ENCODE data around the gene ZP2. TPM values are rescaled to one million over a fixed set of nuclear protein-coding genes. Genes with fewer than 3 reads are reported as not detected.

Gene ZP2
- total and polyA plus RNA-seq, 11 donors, result not detected

DNA sequence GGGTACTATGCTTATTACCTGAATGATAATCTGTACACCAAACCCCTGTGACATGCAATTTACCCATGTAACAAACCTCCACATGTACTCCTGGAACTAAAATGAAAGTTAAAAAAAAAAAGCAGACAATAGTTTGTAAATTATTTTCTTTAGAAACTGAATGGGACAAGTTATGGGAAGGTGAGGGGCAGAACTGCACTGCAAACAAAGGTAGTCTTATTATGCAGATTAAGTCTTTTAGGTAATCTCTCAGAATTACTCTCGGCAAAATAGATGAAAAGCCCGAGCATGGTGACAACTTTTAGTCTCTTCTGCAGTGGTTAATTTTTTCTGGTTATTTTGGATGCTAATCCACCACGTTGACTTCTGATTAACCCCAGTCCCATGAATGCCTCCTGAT is 27.4 kb downstream of the ZP2 start:
- no peak for DNase-seq
- H3K4me3 ChIP-seq, result no peak overlapping the region
- H3K4me1 ChIP-seq, result peaks cover 0 to 8% (median 4%) of the 10 kb centered on the region in 12 donors
- WGBS, 4 donors, result 69 to 84% (median 80%) methylated on average over 3 of the region's 3 CpGs
- no peak for ATAC-seq
- peaks cover 0 to 5% (median 0%) of the 10 kb centered on the region in 12 donors for H3K9me3 ChIP-seq
- H3K27me3 ChIP-seq, result no peaks in the 10 kb centered on the region
- no peak overlapping the region for H3K27ac ChIP-seq
- intact Hi-C loops (cut with DNase I), result loop anchor here in 3 of 10 donors (10.0 kb wide), 3 partner anchors 371 to 1491 kb away; no protein-coding TSS in a partner anchor
- TF ChIP-seq, protein P1, sequence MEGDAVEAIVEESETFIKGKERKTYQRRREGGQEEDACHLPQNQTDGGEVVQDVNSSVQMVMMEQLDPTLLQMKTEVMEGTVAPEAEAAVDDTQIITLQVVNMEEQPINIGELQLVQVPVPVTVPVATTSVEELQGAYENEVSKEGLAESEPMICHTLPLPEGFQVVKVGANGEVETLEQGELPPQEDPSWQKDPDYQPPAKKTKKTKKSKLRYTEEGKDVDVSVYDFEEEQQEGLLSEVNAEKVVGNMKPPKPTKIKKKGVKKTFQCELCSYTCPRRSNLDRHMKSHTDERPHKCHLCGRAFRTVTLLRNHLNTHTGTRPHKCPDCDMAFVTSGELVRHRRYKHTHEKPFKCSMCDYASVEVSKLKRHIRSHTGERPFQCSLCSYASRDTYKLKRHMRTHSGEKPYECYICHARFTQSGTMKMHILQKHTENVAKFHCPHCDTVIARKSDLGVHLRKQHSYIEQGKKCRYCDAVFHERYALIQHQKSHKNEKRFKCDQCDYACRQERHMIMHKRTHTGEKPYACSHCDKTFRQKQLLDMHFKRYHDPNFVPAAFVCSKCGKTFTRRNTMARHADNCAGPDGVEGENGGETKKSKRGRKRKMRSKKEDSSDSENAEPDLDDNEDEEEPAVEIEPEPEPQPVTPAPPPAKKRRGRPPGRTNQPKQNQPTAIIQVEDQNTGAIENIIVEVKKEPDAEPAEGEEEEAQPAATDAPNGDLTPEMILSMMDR (IDR thresholded peaks at IDR 0.05), result no peak
- no peak for TF ChIP-seq POLR2A (IDR thresholded peaks at IDR 0.05)
- H3K36me3 ChIP-seq, result peaks cover 0 to 46% (median 31%) of the 10 kb centered on the region in 9 donors

- DNase-seq, result no peak
- H3K36me3 ChIP-seq, result peaks cover 0 to 87% (median 59%) of the 10 kb centered on the region in 9 donors
- no peak for TF ChIP-seq POLR2A (IDR thresholded peaks at IDR 0.05)
- TF ChIP-seq, protein P1 (IDR thresholded peaks at IDR 0.05), result no peak
- no peak overlapping the region for H3K4me3 ChIP-seq
- H3K27ac ChIP-seq, result peak overlapping the region in 3 of 12 donors; percentile 0 to 40 (median 24)
- no peak for ATAC-seq
- no peaks in the 10 kb centered on the region for H3K27me3 ChIP-seq
- intact Hi-C loops (cut with DNase I), result loop anchor here in 3 of 10 donors (10.0 kb wide), 3 partner anchors 375 to 1495 kb away; no protein-coding TSS in a partner anchor
- 71 to 82% (median 79%) methylated on average over 3 of the region's 3 CpGs for WGBS, 4 donors
- peaks cover 0 to 5% (median 0%) of the 10 kb centered on the region in 12 donors for H3K9me3 ChIP-seq
- peaks cover 0 to 8% (median 0%) of the 10 kb centered on the region in 12 donors for H3K4me1 ChIP-seq
Observed at GRCh38 chr16:21179983-21180365, 31.4 kb downstream of the ZP2 start.

GRCh38 chr16:21179126-21179982 is 32.0 kb downstream of the ZP2 start:
- Histone ChIP-seq H3K4me3 (no peak overlapping the region), H3K4me1 (peaks cover 0 to 8% (median 0%) of the 10 kb centered on the region in 12 donors), H3K36me3 (peaks cover 0 to 93% (median 65%) of the 10 kb centered on the region in 9 donors), H3K27ac (peak overlapping the region in 3 of 12 donors; percentile 0 to 40 (median 24)), H3K27me3 (no peaks in the 10 kb centered on the region), H3K9me3 (peaks cover 0 to 4% (median 0%) of the 10 kb centered on the region in 12 donors)
- WGBS, 4 donors, result 63 to 81% (median 73%) methylated on average over 13 of the region's 13 CpGs
- DNase-seq (peak in 3 of 5 donors; percentile 31 to 62 (median 40)), ATAC-seq (peak in 3 of 4 donors; percentile 40 to 48 (median 47))
- intact Hi-C loops (cut with DNase I), result no loop called here
- TF ChIP-seq, protein P1 (IDR thresholded peaks at IDR 0.05), result no peak
- no peak for TF ChIP-seq POLR2A (IDR thresholded peaks at IDR 0.05)

- no peak for DNase-seq
- peaks cover 0 to 8% (median 0%) of the 10 kb centered on the region in 12 donors for H3K4me1 ChIP-seq
- peaks cover 0 to 100% (median 85%) of the 10 kb centered on the region in 9 donors for H3K36me3 ChIP-seq
- H3K27ac ChIP-seq, result no peak overlapping the region
- no peaks in the 10 kb centered on the region for H3K27me3 ChIP-seq
- WGBS, 4 donors, result 35 to 95% (median 91%) methylated on average over 1 of the region's 1 CpG
- no peak overlapping the region for H3K4me3 ChIP-seq
- no peaks in the 10 kb centered on the region for H3K9me3 ChIP-seq
- no peak for TF ChIP-seq POLR2A (IDR thresholded peaks at IDR 0.05)
- intact Hi-C loops (cut with DNase I), result no loop called here
- no peak for ATAC-seq
Observed at GRCh38 chr16:21175397-21175796, 36.0 kb downstream of the ZP2 start.
